GM12892 (cell line): Measurements from ENCODE around the gene RNF114.

Experiments used
- POLR2A ChIP-seq: IDR thresholded peaks from 2 replicates; pipeline ENCODE4 v1.6.1; 2011; ENCODE audit warnings: low read depth, low read length, control low read depth
- POLR2AphosphoS5 ChIP-seq: IDR thresholded peaks from 2 replicates; pipeline ENCODE4 v1.6.1; 2011; ENCODE audit warnings: low read depth, low read length, control low read depth

DNA sequence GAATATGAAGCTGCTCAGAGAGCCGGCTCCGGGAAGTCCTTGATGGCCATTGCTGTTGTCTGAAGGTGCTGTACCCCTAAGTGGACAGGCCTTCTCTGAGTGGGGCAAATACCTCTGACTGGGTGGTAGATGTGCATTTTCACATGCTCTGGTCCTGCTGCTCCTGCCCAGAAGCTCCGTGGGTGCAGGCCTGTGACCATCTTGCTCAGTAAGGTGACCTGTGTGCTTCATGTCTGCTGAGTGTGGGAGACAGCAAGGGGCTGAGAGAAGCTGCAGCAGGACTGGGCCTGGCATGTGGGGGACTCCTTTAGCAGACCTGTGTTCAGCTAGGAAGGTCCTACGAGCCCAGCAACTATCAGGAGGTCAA, 25.9 kb upstream of the RNF114 start:
- TF ChIP-seq POLR2AphosphoS5 (no peak), POLR2A (no peak)
